Effector memory CD4-positive, alpha-beta T cell (primary cell): ENCODE results near the gene SOBP.
A peak's percentile ranks its signal among the peaks of the same experiment; 100 is the strongest.

Source experiments
- DNase-seq, 3 donors: peaks; one replicate each; pipeline ENCODE4 v3.0.0-alpha.2; 2020
- H3K27ac ChIP-seq: 2 replicates; pipeline ENCODE4 v1.7.0; 2013; ENCODE audit warnings: mild to moderate bottlenecking, low read length, moderate library complexity; ENCODE audit not compliant: insufficient read depth, poor library complexity, severe bottlenecking
- H3K27me3 ChIP-seq: replicated peaks from 2 replicates; pipeline ENCODE4 v1.7.0; 2013; ENCODE audit warnings: mild to moderate bottlenecking, low read length; ENCODE audit not compliant: insufficient read depth, control insufficient read depth, poor library complexity, severe bottlenecking
- H3K36me3 ChIP-seq: 2 replicates; pipeline ENCODE4 v1.7.0; 2013; ENCODE audit warnings: mild to moderate bottlenecking, low read length, moderate library complexity; ENCODE audit not compliant: control insufficient read depth, insufficient read depth
- H3K4me1 ChIP-seq: 2 replicates; pipeline ENCODE4 v1.7.0; 2013; ENCODE audit warnings: low read length, mild to moderate bottlenecking; ENCODE audit not compliant: control insufficient read depth, insufficient read depth, poor library complexity, severe bottlenecking
- H3K4me3 ChIP-seq: 2 replicates; pipeline ENCODE4 v1.7.0; 2013; ENCODE audit warnings: low read length, low read depth, mild to moderate bottlenecking; ENCODE audit not compliant: insufficient read depth, poor library complexity, severe bottlenecking
- H3K9me3 ChIP-seq: 2 replicates; pipeline ENCODE4 v1.7.0; 2013; ENCODE audit warnings: mild to moderate bottlenecking, low read length, moderate library complexity; ENCODE audit not compliant: control insufficient read depth

Gene SOBP

DNA sequence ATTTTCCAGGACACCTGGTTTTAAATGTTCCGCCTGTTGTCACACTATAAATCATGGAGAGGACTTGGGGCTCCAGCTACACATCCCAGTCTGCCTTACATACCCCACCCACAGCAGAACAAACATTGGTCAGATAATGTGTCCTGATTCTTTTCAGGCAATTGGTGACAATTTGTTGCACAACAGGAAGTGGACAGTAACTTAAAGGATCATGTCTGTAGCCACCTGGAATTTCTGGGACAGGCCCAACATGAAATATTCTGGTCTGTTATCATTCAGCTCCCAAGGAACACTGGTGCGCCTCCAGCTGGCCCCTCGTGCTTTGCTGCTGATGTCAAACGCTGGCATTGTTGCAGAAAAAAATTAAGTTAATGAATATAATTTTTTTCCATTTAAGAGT lies 117.2 kb downstream of the SOBP start:
- H3K27me3 ChIP-seq = no peaks in the 10 kb centered on the region
- DNase-seq = no peak
- H3K4me3 ChIP-seq = no peak overlapping the region
- H3K4me1 ChIP-seq = no peaks in the 10 kb centered on the region
- H3K27ac ChIP-seq = no peak overlapping the region
- no peaks in the 10 kb centered on the region for H3K9me3 ChIP-seq
- no peaks in the 10 kb centered on the region for H3K36me3 ChIP-seq

DNA sequence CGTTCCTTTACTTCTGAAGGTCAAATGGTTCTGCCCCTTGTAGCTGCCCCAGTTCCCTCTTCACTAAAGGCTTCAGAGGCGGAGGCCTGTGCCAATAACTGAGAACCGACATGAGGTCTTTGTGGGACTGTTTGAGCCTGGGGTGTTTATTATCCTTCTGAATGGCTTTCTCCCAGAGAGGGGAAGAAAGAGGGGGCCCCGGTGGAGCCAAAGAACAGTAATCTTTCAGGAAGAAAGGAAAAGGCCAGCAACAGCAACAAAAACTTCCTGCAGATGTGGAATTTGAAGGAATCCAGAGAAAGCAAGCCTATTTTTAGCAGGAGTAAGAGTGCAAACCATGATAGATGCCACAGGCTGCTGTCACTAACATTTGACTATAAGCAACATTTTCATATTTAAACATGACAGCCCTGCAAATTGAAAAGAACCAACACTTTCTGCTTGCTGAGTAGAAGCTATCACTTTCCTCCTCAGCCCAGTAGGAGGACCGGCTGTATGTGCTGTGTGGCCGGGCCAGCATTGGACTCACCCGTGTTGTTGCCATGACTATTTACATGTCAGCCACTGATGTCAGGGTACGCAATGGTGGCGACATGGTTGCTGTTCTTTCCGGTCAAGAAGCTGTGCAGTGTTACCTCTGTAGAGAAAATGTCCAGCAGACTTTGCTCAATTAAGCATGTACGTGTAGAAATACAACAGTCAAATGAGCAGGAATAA lies 121.3 kb downstream of the SOBP start:
- H3K4me3 ChIP-seq = no peak overlapping the region
- no peak for DNase-seq
- no peaks in the 10 kb centered on the region for H3K9me3 ChIP-seq
- no peaks in the 10 kb centered on the region for H3K36me3 ChIP-seq
- no peaks in the 10 kb centered on the region for H3K27me3 ChIP-seq
- H3K4me1 ChIP-seq = no peaks in the 10 kb centered on the region
- no peak overlapping the region for H3K27ac ChIP-seq

GRCh38 chr6:107612762-107613415 lies 123.0 kb downstream of the SOBP start:
- no peak overlapping the region for H3K27ac ChIP-seq
- DNase-seq = no peak
- H3K27me3 ChIP-seq = no peaks in the 10 kb centered on the region

DNA sequence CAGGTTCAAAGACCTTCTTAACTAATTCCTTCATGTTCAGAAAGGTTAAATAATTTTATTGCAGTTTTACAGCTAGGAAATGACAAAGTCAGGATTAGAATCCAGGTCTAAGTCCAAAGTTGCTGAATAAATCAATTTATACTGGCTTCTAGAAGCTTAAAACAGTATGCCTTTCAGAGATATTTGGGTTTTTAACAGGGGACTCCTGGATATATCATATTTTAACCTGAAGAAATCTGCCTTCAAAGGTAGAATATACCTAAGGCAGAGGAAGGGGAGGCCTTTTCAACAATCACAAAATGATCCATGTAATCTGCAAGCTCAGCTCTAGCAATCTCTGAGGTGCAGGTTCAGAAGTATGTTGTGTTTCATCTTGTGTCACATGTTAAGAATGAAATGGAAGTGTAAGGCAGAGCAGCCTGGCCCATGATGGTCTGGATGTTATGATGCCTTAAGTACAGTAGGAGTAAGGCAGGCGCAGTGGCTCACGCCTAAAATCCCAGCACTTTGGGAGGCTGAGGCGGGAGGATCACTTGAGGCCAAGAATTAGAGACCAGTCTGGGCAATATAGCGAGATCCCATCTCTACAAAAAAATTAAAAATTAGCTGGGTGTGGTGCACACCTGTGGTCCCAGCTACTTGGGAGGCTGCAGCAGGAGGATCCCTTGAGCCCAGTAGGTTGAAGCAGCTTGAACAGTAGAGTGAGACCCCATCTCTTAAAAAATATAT lies 123.9 kb downstream of the SOBP start:
- H3K9me3 ChIP-seq = no peaks in the 10 kb centered on the region
- no peak overlapping the region for H3K27ac ChIP-seq
- DNase-seq = no peak
- H3K36me3 ChIP-seq = no peaks in the 10 kb centered on the region
- H3K4me3 ChIP-seq = no peak overlapping the region
- H3K4me1 ChIP-seq = peaks cover 7% of the 10 kb centered on the region
- no peaks in the 10 kb centered on the region for H3K27me3 ChIP-seq

More at GRCh38 chr6:107612762-107613415, 123.0 kb downstream of the SOBP start:
- Histone ChIP-seq H3K9me3 (no peaks in the 10 kb centered on the region), H3K36me3 (no peaks in the 10 kb centered on the region), H3K4me1 (no peaks in the 10 kb centered on the region), H3K4me3 (no peak overlapping the region)

DNA sequence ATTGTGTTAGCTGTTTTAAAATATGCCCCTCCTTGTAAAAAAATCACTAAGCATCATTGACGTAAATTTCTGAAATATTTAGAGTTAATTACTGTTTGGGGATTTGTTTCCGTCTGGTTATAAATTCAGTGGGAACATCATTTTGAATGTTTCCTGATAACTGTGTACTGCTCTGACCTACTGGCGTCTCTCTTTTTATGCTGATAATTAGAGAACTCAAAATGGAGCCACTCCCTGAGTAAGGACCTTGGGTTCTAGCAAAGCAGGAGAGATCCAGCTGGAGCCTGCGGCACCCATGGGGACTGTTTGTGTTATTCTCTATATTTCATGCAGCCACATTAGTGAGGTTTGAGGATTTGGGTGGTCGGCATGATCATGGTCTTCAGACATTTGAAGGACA lies 124.9 kb downstream of the SOBP start:
- H3K27me3 ChIP-seq = no peaks in the 10 kb centered on the region
- DNase-seq = no peak
- no peak overlapping the region for H3K27ac ChIP-seq
- peaks cover 12% of the 10 kb centered on the region for H3K4me1 ChIP-seq
- no peaks in the 10 kb centered on the region for H3K9me3 ChIP-seq
- H3K4me3 ChIP-seq = no peak overlapping the region
- no peaks in the 10 kb centered on the region for H3K36me3 ChIP-seq

DNA sequence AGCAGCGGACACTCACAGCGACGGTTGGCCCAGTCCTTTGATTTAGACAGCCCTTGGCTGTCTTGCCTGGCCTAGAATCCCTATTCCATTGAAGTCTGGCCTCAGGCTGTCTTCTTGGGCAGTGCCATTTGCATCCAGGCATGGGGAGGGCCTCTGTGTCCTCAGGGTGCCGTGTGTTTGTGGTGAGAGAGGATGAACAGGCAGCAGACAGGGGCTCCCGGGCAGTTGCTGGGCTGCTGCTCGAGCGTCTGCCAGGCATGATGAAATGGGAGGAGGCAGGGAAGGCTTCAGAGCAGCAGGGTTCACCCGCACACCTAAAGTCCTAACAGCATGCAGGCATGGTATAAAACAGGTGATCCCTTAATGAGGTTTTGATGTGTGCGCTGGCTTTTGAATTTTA lies 126.9 kb downstream of the SOBP start:
- peaks cover 12% of the 10 kb centered on the region for H3K4me1 ChIP-seq
- H3K36me3 ChIP-seq = no peaks in the 10 kb centered on the region
- DNase-seq = no peak
- no peaks in the 10 kb centered on the region for H3K9me3 ChIP-seq
- H3K27ac ChIP-seq = no peak overlapping the region
- no peak overlapping the region for H3K4me3 ChIP-seq
- no peaks in the 10 kb centered on the region for H3K27me3 ChIP-seq

DNA sequence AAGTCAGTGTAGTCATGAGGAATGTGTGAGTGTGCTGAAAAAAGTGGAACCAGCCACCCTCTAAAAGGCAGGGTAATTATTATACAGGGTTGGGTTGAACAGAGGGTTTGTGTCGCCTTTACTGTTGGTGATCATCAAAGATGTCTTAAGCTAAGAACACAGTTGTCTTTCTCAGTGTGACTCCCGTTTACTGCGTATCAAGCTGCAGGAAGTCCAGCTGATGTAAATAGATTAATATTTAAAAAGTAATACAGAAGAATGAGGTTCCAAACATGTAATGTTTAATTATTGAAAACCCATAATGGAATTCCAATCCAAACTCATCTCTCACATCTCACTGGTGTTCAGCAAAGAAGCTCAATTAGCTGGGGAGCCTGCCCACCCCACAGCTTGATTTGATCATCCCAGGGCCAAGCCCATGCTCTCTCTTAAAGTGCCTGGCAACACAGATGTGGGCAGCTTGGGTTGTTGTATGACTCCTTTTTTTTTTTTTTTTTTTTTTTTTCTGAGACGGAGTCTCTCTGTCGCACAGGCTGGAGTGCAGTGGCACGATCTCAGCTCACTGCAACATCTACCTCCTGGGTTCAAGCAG lies 127.5 kb downstream of the SOBP start:
- Histone ChIP-seq H3K27ac (no peak overlapping the region), H3K9me3 (no peaks in the 10 kb centered on the region), H3K27me3 (no peaks in the 10 kb centered on the region), H3K36me3 (no peaks in the 10 kb centered on the region), H3K4me3 (no peak overlapping the region), H3K4me1 (peaks cover 12% of the 10 kb centered on the region)
- DNase-seq = no peak

DNA sequence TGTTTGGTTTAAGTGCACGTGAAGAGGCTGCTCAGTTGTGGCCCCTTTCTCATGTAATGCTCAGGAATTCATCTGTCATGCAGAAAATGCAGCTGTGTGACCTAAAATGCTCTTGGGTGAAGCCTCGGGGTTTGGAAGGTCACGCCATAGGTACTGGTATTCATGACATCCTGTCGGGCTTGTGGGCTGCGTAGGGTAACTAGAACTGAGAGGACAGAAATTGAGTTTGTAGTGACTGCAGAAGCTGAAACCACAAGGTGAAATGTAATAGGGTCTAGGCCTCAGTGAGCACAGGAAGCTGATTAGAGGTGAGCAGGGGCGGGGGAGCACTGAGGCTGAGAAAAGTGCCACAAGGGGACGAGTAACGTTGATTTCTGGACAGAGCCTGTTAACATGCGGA lies 128.8 kb downstream of the SOBP start:
- H3K27ac ChIP-seq = no peak overlapping the region
- H3K9me3 ChIP-seq = no peaks in the 10 kb centered on the region
- DNase-seq = peak in 1 of 3 donors; percentile 4
- no peaks in the 10 kb centered on the region for H3K36me3 ChIP-seq
- H3K4me1 ChIP-seq = peaks cover 12% of the 10 kb centered on the region
- H3K27me3 ChIP-seq = no peaks in the 10 kb centered on the region
- H3K4me3 ChIP-seq = no peak overlapping the region

GRCh38 chr6:107620732-107621131 lies 130.8 kb downstream of the SOBP start:
- DNase-seq = no peak
- Histone ChIP-seq H3K9me3 (no peaks in the 10 kb centered on the region), H3K27me3 (no peaks in the 10 kb centered on the region), H3K36me3 (no peaks in the 10 kb centered on the region), H3K4me3 (no peak overlapping the region), H3K27ac (no peak overlapping the region), H3K4me1 (peaks cover 12% of the 10 kb centered on the region)
